Muscle layer of colon (tissue), 2 donors: ENCODE data around the gene CHD2.

Experiments used
- H3K27ac ChIP-seq: one replicate; pipeline ENCODE4 v1.7.0; 2013; ENCODE audit warnings: low read depth, mild to moderate bottlenecking, low read length, moderate library complexity
- H3K27me3 ChIP-seq, 2 donors: one replicate each; pipeline ENCODE4 v1.7.0; 2013; ENCODE audit warnings: low read length in 2 of 2, mild to moderate bottlenecking in 2 of 2; ENCODE audit not compliant: insufficient read depth in 2 of 2, control insufficient read depth in 1 of 2
- H3K36me3 ChIP-seq: one replicate; pipeline ENCODE4 v1.7.0; 2013; ENCODE audit warnings: mild to moderate bottlenecking, low read length; ENCODE audit not compliant: insufficient read depth
- H3K4me1 ChIP-seq: one replicate; pipeline ENCODE4 v1.7.0; 2013; ENCODE audit warnings: mild to moderate bottlenecking, low read length; ENCODE audit not compliant: insufficient read depth
- H3K4me3 ChIP-seq, 2 donors: one replicate each; pipeline ENCODE4 v1.7.0; 2013; ENCODE audit warnings: low read length in 2 of 2, low read depth in 1 of 2, mild to moderate bottlenecking in 1 of 2, moderate library complexity in 1 of 2
- H3K9ac ChIP-seq: one replicate; pipeline ENCODE4 v1.7.0; 2013; ENCODE audit warnings: low read length
- H3K9me3 ChIP-seq: one replicate; pipeline ENCODE4 v1.7.0; 2013; ENCODE audit warnings: mild to moderate bottlenecking, low read length
- donor health status: abdominal sarcoma.
- donor health status: Adenocarcinoma of cecum.

CHD2 gene

GRCh38 chr15:92886042-92886537 is 14.0 kb upstream of the CHD2 start:
- peaks cover 31% of the 10 kb centered on the region for H3K36me3 ChIP-seq
- H3K9ac ChIP-seq, result peak overlapping the region; percentile 17
- peak overlapping the region in 1 of 2 donors; percentile 84 for H3K4me3 ChIP-seq
- H3K27ac ChIP-seq, result peak overlapping the region; percentile 14
- peaks cover 34% of the 10 kb centered on the region for H3K4me1 ChIP-seq
- no peaks in the 10 kb centered on the region for H3K27me3 ChIP-seq
- no peaks in the 10 kb centered on the region for H3K9me3 ChIP-seq

GRCh38 chr15:92886815-92887214 is 13.3 kb upstream of the CHD2 start:
- Histone ChIP-seq H3K36me3 (peaks cover 31% of the 10 kb centered on the region), H3K4me3 (no peak overlapping the region), H3K27ac (no peak overlapping the region), H3K4me1 (peaks cover 29% of the 10 kb centered on the region), H3K9ac (no peak overlapping the region), H3K9me3 (no peaks in the 10 kb centered on the region), H3K27me3 (no peaks in the 10 kb centered on the region)

GRCh38 chr15:92887869-92888268 is 12.3 kb upstream of the CHD2 start:
- H3K27me3 ChIP-seq, result no peaks in the 10 kb centered on the region
- H3K36me3 ChIP-seq, result peaks cover 31% of the 10 kb centered on the region
- no peak overlapping the region for H3K9ac ChIP-seq
- H3K4me1 ChIP-seq, result peaks cover 29% of the 10 kb centered on the region
- no peak overlapping the region for H3K4me3 ChIP-seq
- no peaks in the 10 kb centered on the region for H3K9me3 ChIP-seq
- H3K27ac ChIP-seq, result no peak overlapping the region

- H3K27me3 ChIP-seq, result no peaks in the 10 kb centered on the region
- no peak overlapping the region for H3K4me3 ChIP-seq
- H3K9ac ChIP-seq, result no peak overlapping the region
- H3K27ac ChIP-seq, result no peak overlapping the region
- peaks cover 46% of the 10 kb centered on the region for H3K36me3 ChIP-seq
- no peaks in the 10 kb centered on the region for H3K9me3 ChIP-seq
- peaks cover 36% of the 10 kb centered on the region for H3K4me1 ChIP-seq
Observed at GRCh38 chr15:92889390-92890107, 10.6 kb upstream of the CHD2 start.

- H3K27ac ChIP-seq, result no peak overlapping the region
- peaks cover 35% of the 10 kb centered on the region for H3K4me1 ChIP-seq
- H3K4me3 ChIP-seq, result no peak overlapping the region
- no peaks in the 10 kb centered on the region for H3K27me3 ChIP-seq
- peaks cover 45% of the 10 kb centered on the region for H3K36me3 ChIP-seq
- no peak overlapping the region for H3K9ac ChIP-seq
- no peaks in the 10 kb centered on the region for H3K9me3 ChIP-seq
Observed at GRCh38 chr15:92891533-92892200, 8.5 kb upstream of the CHD2 start.

GRCh38 chr15:92892201-92892555 is 7.9 kb upstream of the CHD2 start:
- no peaks in the 10 kb centered on the region for H3K9me3 ChIP-seq
- no peak overlapping the region for H3K27ac ChIP-seq
- no peaks in the 10 kb centered on the region for H3K27me3 ChIP-seq
- no peak overlapping the region for H3K4me3 ChIP-seq
- H3K4me1 ChIP-seq, result peaks cover 35% of the 10 kb centered on the region
- peaks cover 40% of the 10 kb centered on the region for H3K36me3 ChIP-seq
- no peak overlapping the region for H3K9ac ChIP-seq

- Histone ChIP-seq H3K9me3 (no peaks in the 10 kb centered on the region), H3K4me1 (peaks cover 34% of the 10 kb centered on the region), H3K4me3 (no peak overlapping the region), H3K9ac (no peak overlapping the region), H3K27me3 (no peaks in the 10 kb centered on the region), H3K36me3 (peaks cover 42% of the 10 kb centered on the region), H3K27ac (no peak overlapping the region)
Observed at GRCh38 chr15:92893200-92893599, 6.9 kb upstream of the CHD2 start.

- Histone ChIP-seq H3K9me3 (no peaks in the 10 kb centered on the region), H3K27me3 (no peaks in the 10 kb centered on the region), H3K4me3 (no peak overlapping the region), H3K27ac (no peak overlapping the region), H3K36me3 (peaks cover 35% of the 10 kb centered on the region), H3K4me1 (peaks cover 26% of the 10 kb centered on the region), H3K9ac (no peak overlapping the region)
Observed at GRCh38 chr15:92896561-92896960, 3.6 kb upstream of the CHD2 start.

- H3K4me3 ChIP-seq, result no peak overlapping the region
- H3K9ac ChIP-seq, result no peak overlapping the region
- no peak overlapping the region for H3K27ac ChIP-seq
- H3K36me3 ChIP-seq, result peaks cover 35% of the 10 kb centered on the region
- H3K27me3 ChIP-seq, result no peaks in the 10 kb centered on the region
- no peaks in the 10 kb centered on the region for H3K9me3 ChIP-seq
- H3K4me1 ChIP-seq, result peaks cover 26% of the 10 kb centered on the region
Observed at GRCh38 chr15:92897620-92898019, 2.5 kb upstream of the CHD2 start.

GRCh38 chr15:92898988-92899582 is 1.0 kb upstream of the CHD2 start:
- Histone ChIP-seq H3K36me3 (peaks cover 24% of the 10 kb centered on the region), H3K9me3 (no peaks in the 10 kb centered on the region), H3K4me3 (no peak overlapping the region), H3K9ac (no peak overlapping the region), H3K27me3 (no peaks in the 10 kb centered on the region), H3K4me1 (peaks cover 27% of the 10 kb centered on the region), H3K27ac (no peak overlapping the region)

GRCh38 chr15:92899601-92899947 is 550 bp upstream of the CHD2 start:
- Histone ChIP-seq H3K27me3 (no peaks in the 10 kb centered on the region), H3K36me3 (peaks cover 20% of the 10 kb centered on the region), H3K4me3 (peak overlapping the region in 1 of 2 donors; percentile 89), H3K4me1 (peaks cover 22% of the 10 kb centered on the region), H3K9ac (no peak overlapping the region), H3K9me3 (no peaks in the 10 kb centered on the region), H3K27ac (peak overlapping the region; percentile 82)
